ENCODE measurements around the gene DXO. TPM values are rescaled to one million over a fixed set of nuclear protein-coding genes. Genes with fewer than 3 reads are reported as not detected.
A peak's percentile ranks its signal among the peaks of the same experiment; 100 is the strongest.

The DXO gene
- total and polyA plus RNA-seq, 2 of the 13 experiments (the other 11 are each of a cell fraction or from before 2014, with no cell fraction given), result 18.6 to 26.2 TPM

DNA sequence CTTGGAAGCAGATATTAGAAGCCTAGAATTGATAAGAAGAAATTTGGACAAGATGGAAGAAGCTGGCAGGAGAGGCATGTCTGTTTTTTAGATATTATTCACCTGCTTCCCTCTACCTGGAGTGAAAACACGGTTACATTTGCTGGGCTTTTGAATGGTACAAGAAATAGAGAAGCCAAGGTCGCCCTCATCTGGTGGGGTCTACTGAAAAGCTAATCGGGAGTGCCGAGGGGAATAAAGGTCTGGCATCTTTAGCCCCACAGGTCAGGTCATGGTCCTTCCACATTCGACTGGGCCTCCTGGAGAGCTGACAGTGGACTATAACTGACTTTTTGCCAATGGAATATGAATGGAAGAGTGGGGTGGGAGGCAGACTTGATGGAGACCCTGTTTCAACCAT, 49.0 kb downstream of the DXO start (continued):
- TF ChIP-seq, protein P1, sequence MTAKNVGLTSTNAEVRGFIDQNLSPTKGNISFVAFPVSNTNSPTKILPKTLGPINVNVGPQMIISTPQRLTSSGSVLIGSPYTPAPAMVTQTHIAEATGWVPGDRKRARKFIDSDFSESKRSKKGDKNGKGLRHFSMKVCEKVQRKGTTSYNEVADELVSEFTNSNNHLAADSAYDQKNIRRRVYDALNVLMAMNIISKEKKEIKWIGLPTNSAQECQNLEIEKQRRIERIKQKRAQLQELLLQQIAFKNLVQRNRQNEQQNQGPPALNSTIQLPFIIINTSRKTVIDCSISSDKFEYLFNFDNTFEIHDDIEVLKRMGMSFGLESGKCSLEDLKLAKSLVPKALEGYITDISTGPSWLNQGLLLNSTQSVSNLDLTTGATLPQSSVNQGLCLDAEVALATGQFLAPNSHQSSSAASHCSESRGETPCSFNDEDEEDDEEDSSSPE (CRISPR knock-in tag; IDR thresholded peaks at IDR 0.05), result no peak
- TF ChIP-seq NPAS2 (CRISPR knock-in tag; IDR thresholded peaks at IDR 0.05; ENCODE audit: borderline replicate concordance) (no peak), ZNF34 (CRISPR knock-in tag; IDR thresholded peaks at IDR 0.05; ENCODE audit: borderline replicate concordance) (no peak), TAF1 (CRISPR knock-in tag; IDR thresholded peaks at IDR 0.05) (no peak), ARNTL (CRISPR knock-in tag; IDR thresholded peaks at IDR 0.05) (no peak), RNF2 (conservative IDR thresholded peaks at IDR 0.05; ENCODE audit: low read depth) (no peak), ZSCAN12 (CRISPR knock-in tag; IDR thresholded peaks at IDR 0.05) (no peak), KAT8 (CRISPR knock-in tag; IDR thresholded peaks at IDR 0.05) (no peak), ELF1 (CRISPR knock-in tag; IDR thresholded peaks at IDR 0.05) (no peak), KLF15 (CRISPR knock-in tag; IDR thresholded peaks at IDR 0.05; ENCODE audit: borderline replicate concordance) (no peak), NR2C2 (CRISPR knock-in tag; IDR thresholded peaks at IDR 0.05; ENCODE audit: borderline replicate concordance) (0 out of 2 replicates have a peak, but pooled peaks have one; percentile 21), ZNF10 (CRISPR knock-in tag; IDR thresholded peaks at IDR 0.05; ENCODE audit: borderline replicate concordance, low read depth) (no peak), ZNF367 (CRISPR knock-in tag; IDR thresholded peaks at IDR 0.05; ENCODE audit: borderline replicate concordance) (no peak), KAT2B (IDR thresholded peaks at IDR 0.05; ENCODE audit: borderline replicate concordance, low read depth, low read length) (no peak), ZNF260 (CRISPR knock-in tag; IDR thresholded peaks at IDR 0.05; ENCODE audit: borderline replicate concordance, low read depth) (no peak)
- TF ChIP-seq, protein P2, sequence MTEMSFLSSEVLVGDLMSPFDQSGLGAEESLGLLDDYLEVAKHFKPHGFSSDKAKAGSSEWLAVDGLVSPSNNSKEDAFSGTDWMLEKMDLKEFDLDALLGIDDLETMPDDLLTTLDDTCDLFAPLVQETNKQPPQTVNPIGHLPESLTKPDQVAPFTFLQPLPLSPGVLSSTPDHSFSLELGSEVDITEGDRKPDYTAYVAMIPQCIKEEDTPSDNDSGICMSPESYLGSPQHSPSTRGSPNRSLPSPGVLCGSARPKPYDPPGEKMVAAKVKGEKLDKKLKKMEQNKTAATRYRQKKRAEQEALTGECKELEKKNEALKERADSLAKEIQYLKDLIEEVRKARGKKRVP (CRISPR knock-in tag; IDR thresholded peaks at IDR 0.05), result no peak
- TF ChIP-seq, protein P3, sequence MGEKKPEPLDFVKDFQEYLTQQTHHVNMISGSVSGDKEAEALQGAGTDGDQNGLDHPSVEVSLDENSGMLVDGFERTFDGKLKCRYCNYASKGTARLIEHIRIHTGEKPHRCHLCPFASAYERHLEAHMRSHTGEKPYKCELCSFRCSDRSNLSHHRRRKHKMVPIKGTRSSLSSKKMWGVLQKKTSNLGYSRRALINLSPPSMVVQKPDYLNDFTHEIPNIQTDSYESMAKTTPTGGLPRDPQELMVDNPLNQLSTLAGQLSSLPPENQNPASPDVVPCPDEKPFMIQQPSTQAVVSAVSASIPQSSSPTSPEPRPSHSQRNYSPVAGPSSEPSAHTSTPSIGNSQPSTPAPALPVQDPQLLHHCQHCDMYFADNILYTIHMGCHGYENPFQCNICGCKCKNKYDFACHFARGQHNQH (CRISPR knock-in tag; IDR thresholded peaks at IDR 0.05), result no peak
- TF ChIP-seq, protein P4, sequence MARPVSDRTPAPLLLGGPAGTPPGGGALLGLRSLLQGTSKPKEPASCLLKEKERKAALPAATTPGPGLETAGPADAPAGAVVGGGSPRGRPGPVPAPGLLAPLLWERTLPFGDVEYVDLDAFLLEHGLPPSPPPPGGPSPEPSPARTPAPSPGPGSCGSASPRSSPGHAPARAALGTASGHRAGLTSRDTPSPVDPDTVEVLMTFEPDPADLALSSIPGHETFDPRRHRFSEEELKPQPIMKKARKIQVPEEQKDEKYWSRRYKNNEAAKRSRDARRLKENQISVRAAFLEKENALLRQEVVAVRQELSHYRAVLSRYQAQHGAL (CRISPR knock-in tag; IDR thresholded peaks at IDR 0.05; ENCODE audit: not compliant biosample characterization), result no peak
- TF ChIP-seq, protein P5, sequence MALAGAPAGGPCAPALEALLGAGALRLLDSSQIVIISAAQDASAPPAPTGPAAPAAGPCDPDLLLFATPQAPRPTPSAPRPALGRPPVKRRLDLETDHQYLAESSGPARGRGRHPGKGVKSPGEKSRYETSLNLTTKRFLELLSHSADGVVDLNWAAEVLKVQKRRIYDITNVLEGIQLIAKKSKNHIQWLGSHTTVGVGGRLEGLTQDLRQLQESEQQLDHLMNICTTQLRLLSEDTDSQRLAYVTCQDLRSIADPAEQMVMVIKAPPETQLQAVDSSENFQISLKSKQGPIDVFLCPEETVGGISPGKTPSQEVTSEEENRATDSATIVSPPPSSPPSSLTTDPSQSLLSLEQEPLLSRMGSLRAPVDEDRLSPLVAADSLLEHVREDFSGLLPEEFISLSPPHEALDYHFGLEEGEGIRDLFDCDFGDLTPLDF (CRISPR knock-in tag; IDR thresholded peaks at IDR 0.05), result no peak
- TF ChIP-seq, protein P6, sequence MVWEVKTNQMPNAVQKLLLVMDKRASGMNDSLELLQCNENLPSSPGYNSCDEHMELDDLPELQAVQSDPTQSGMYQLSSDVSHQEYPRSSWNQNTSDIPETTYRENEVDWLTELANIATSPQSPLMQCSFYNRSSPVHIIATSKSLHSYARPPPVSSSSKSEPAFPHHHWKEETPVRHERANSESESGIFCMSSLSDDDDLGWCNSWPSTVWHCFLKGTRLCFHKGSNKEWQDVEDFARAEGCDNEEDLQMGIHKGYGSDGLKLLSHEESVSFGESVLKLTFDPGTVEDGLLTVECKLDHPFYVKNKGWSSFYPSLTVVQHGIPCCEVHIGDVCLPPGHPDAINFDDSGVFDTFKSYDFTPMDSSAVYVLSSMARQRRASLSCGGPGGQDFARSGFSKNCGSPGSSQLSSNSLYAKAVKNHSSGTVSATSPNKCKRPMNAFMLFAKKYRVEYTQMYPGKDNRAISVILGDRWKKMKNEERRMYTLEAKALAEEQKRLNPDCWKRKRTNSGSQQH (CRISPR knock-in tag; IDR thresholded peaks at IDR 0.05; ENCODE audit: low read depth), result no peak
- TF ChIP-seq, protein P7, sequence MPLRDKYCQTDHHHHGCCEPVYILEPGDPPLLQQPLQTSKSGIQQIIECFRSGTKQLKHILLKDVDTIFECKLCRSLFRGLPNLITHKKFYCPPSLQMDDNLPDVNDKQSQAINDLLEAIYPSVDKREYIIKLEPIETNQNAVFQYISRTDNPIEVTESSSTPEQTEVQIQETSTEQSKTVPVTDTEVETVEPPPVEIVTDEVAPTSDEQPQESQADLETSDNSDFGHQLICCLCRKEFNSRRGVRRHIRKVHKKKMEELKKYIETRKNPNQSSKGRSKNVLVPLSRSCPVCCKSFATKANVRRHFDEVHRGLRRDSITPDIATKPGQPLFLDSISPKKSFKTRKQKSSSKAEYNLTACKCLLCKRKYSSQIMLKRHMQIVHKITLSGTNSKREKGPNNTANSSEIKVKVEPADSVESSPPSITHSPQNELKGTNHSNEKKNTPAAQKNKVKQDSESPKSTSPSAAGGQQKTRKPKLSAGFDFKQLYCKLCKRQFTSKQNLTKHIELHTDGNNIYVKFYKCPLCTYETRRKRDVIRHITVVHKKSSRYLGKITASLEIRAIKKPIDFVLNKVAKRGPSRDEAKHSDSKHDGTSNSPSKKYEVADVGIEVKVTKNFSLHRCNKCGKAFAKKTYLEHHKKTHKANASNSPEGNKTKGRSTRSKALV (CRISPR knock-in tag; IDR thresholded peaks at IDR 0.05), result 0 out of 2 replicates have a peak, but pooled peaks have one; percentile 38

Measured in HepG2 (cell line).